H1 (cell line): ENCODE data around the gene ARHGEF7.

ENCODE experiments used
- ATF2 ChIP-seq: IDR thresholded peaks from 2 replicates; pipeline ENCODE4 v1.6.1; 2012; ENCODE audit warnings: low read length, inconsistent platforms
- CREB1 ChIP-seq: IDR thresholded peaks from 2 replicates; pipeline ENCODE4 v1.6.1; 2012; ENCODE audit warnings: inconsistent platforms
- CTCF ChIP-seq, 3 experiments: IDR thresholded peaks; 1 replicate in 2 of 3; 2 replicates in 1 of 3; pipeline versions ENCODE4 v1.5.1 to v1.6.1; 2011; ENCODE audit warnings: low read length in 3 of 3, mild to moderate bottlenecking in 3 of 3, inconsistent platforms in 2 of 3, low read depth in 1 of 3, moderate library complexity in 1 of 3; ENCODE audit not compliant: insufficient read depth in 1 of 3; ENCODE audit errors: control extremely low read depth in 1 of 3
- GABPA ChIP-seq: IDR thresholded peaks from 2 replicates; pipeline ENCODE4 v1.6.1; 2011; ENCODE audit warnings: mild to moderate bottlenecking, low read length, moderate library complexity, borderline replicate concordance; ENCODE audit not compliant: insufficient read depth
- HDAC2 ChIP-seq, 2 experiments: fragments of 300-600 bp in 1 of 2; sonication (generic) in 1 of 2; IDR thresholded peaks; 2 replicates each; pipeline ENCODE4 v1.6.1; 2011 to 2012; ENCODE audit warnings: low read depth in 2 of 2, low read length in 2 of 2, mild to moderate bottlenecking in 2 of 2, moderate library complexity in 2 of 2, borderline replicate concordance in 1 of 2, inconsistent platforms in 1 of 2
- JUND ChIP-seq: IDR thresholded peaks from 2 replicates; pipeline ENCODE4 v1.6.1; 2011; ENCODE audit warnings: mild to moderate bottlenecking, improper control_type of control experiment, low read length
- KDM1A ChIP-seq: fragments of 200-600, 300-600 bp; sonication (generic); IDR thresholded peaks from 2 replicates; pipeline ENCODE4 v1.7.1; 2016; ENCODE audit warnings: mild to moderate bottlenecking, low read length, borderline replicate concordance
- POLR2A ChIP-seq, 2 experiments: IDR thresholded peaks; 1 replicate in 1 of 2; 2 replicates in 1 of 2; pipeline ENCODE4 v1.6.1; 2011; ENCODE audit warnings: low read depth in 2 of 2, low read length in 2 of 2, mild to moderate bottlenecking in 2 of 2; ENCODE audit errors: control extremely low read depth in 1 of 2
- RBBP5 ChIP-seq: IDR thresholded peaks from 2 replicates; pipeline ENCODE4 v1.7.1; 2012; ENCODE audit warnings: low read depth, mild to moderate bottlenecking, inconsistent platforms, low read length, moderate library complexity, borderline replicate concordance
- RXRA ChIP-seq: IDR thresholded peaks from 2 replicates; pipeline ENCODE4 v1.6.1; 2011; ENCODE audit warnings: low read depth, mild to moderate bottlenecking, low read length, moderate library complexity; ENCODE audit not compliant: insufficient read depth
- SIX5 ChIP-seq: IDR thresholded peaks from 2 replicates; pipeline ENCODE4 v1.6.1; 2011; ENCODE audit warnings: mild to moderate bottlenecking, low read depth, low read length
- SP1 ChIP-seq: IDR thresholded peaks from 2 replicates; pipeline ENCODE4 v1.6.1; 2011; ENCODE audit warnings: low read depth, low read length
- SRF ChIP-seq: IDR thresholded peaks from 2 replicates; pipeline ENCODE4 v1.6.1; 2011; ENCODE audit warnings: mild to moderate bottlenecking, low read depth, low read length, moderate library complexity
- YY1 ChIP-seq: IDR thresholded peaks from 2 replicates; pipeline ENCODE4 v1.6.1; 2011; ENCODE audit warnings: low read depth, mild to moderate bottlenecking, low read length

GRCh38 chr13:111120422-111120821, 5.3 kb downstream of the ARHGEF7 start:
- TF ChIP-seq HDAC2 (IDR thresholded peaks at IDR 0.05; ENCODE audit: borderline replicate concordance in 1 of 2, low read depth in 2 of 2, low read length in 2 of 2) (no peak), SRF (no peak), CTCF (IDR thresholded peaks at IDR 0.05; ENCODE audit: control extremely low read depth in 1 of 3, insufficient read depth in 1 of 3, low read depth in 1 of 3, low read length in 3 of 3) (no peak), RXRA (no peak), CREB1 (no peak), SP1 (no peak), GABPA (no peak), RBBP5 (no peak), JUND (no peak), KDM1A (no peak), POLR2A (IDR thresholded peaks at IDR 0.05; ENCODE audit: control extremely low read depth in 1 of 2, low read depth in 2 of 2, low read length in 2 of 2) (no peak), ATF2 (no peak), SIX5 (no peak), YY1 (no peak)
